SK-N-SH (cell line): ENCODE measurements around the gene RASGRP2. TPM values are rescaled to one million over a fixed set of nuclear protein-coding genes. Genes with fewer than 3 reads are reported as not detected.

Experiments
- CTCF ChIA-PET: fragments of 300-600, 350-600 bp; formaldehyde crosslinking; extraction: SDS; loops from one replicate; lab custom pipeline; 2021; lab: Yijun Ruan, JAX
- POLR2A ChIA-PET: fragments of 350-600 bp; sonication (Branson Sonifier 250); formaldehyde crosslinking; extraction: SDS; loops from one replicate; lab custom pipeline; 2020; ENCODE audit warnings: antibody characterized with exemption, inconsistent platforms; lab: Yijun Ruan, JAX
- DNase-seq: peaks from one replicate; pipeline ENCODE4 v3.0.0; 2012
- H2AFZ ChIP-seq: fragments of 200-600 bp; sonication (generic); 2 replicates; pipeline ENCODE4 v1.8.1; 2016; ENCODE audit warnings: antibody characterized with exemption, mild to moderate bottlenecking, low read depth
- H3F3A ChIP-seq: fragments of 200-600 bp; sonication (generic); replicated peaks from 2 replicates; pipeline ENCODE3; 2016; ENCODE audit warnings: antibody characterized with exemption, mild to moderate bottlenecking; ENCODE audit not compliant: insufficient read depth
- H3K27ac ChIP-seq, 2 experiments: fragments of 200-500 bp in 1 of 2; fragments of 200-600 bp in 1 of 2; sonication (Bioruptor generic) in 1 of 2; sonication (generic), shearing (Covaris generic) in 1 of 2; 2 replicates each; pipeline versions ENCODE4 v1.5.1 to v1.6.1; 2014 to 2016; ENCODE audit warnings: low read depth in 2 of 2, inconsistent platforms in 1 of 2, low read length in 1 of 2, mild to moderate bottlenecking in 1 of 2, mixed read lengths in 1 of 2
- H3K27me3 ChIP-seq: fragments of 200-600 bp; sonication (generic), shearing (Covaris generic); 2 replicates; pipeline ENCODE4 v1.6.1; 2016; ENCODE audit warnings: mixed run types; ENCODE audit not compliant: insufficient read depth
- H3K36me3 ChIP-seq, 2 experiments: fragments of 200-500 bp in 1 of 2; fragments of 200-600 bp in 1 of 2; sonication (Bioruptor generic) in 1 of 2; sonication (generic) in 1 of 2; replicated peaks in 1 of 2; 2 replicates each; pipeline versions ENCODE3 to v1.5.1; 2014 to 2016; ENCODE audit warnings: low read length in 1 of 2, mild to moderate bottlenecking in 1 of 2; ENCODE audit not compliant: insufficient read depth in 2 of 2, control insufficient read depth in 1 of 2
- H3K4me1 ChIP-seq, 2 experiments: fragments of 200-500 bp in 1 of 2; fragments of 200-600 bp in 1 of 2; sonication (Bioruptor generic) in 1 of 2; sonication (generic), shearing (Covaris generic) in 1 of 2; 2 replicates each; pipeline versions ENCODE4 v1.5.1 to v1.6.1; 2014 to 2016; ENCODE audit warnings: low read depth in 1 of 2, low read length in 1 of 2, mixed run types in 1 of 2; ENCODE audit not compliant: insufficient read depth in 2 of 2, control insufficient read depth in 1 of 2
- H3K4me2 ChIP-seq: fragments of 200-600 bp; sonication (generic), shearing (Covaris generic); 2 replicates; pipeline ENCODE4 v1.6.1; 2017; ENCODE audit warnings: mixed run types
- H3K4me3 ChIP-seq, 2 experiments: fragments of 200-500 bp in 1 of 2; fragments of 200-600 bp in 1 of 2; sonication (Bioruptor generic) in 1 of 2; sonication (generic), shearing (Covaris generic) in 1 of 2; 2 replicates each; pipeline versions ENCODE4 v1.5.1 to v1.8.1; 2014 to 2016; ENCODE audit warnings: low read depth in 2 of 2, inconsistent platforms in 1 of 2, low read length in 1 of 2, mild to moderate bottlenecking in 1 of 2, mixed read lengths in 1 of 2, moderate library complexity in 1 of 2
- H3K79me2 ChIP-seq: fragments of 200-600 bp; sonication (generic); 2 replicates; pipeline ENCODE4 v1.8.1; 2017; ENCODE audit warnings: mild to moderate bottlenecking; ENCODE audit not compliant: insufficient read depth
- H3K9ac ChIP-seq: fragments of 200-600 bp; sonication (generic); 2 replicates; pipeline ENCODE4 v1.6.1; 2017; ENCODE audit warnings: mixed run types
- H3K9me2 ChIP-seq: fragments of 200-600 bp; sonication (generic); 2 replicates; pipeline ENCODE4 v1.6.1; 2017; ENCODE audit warnings: mixed run types
- H3K9me3 ChIP-seq: fragments of 200-600 bp; sonication (generic); 2 replicates; pipeline ENCODE4 v1.6.1; 2017; ENCODE audit warnings: mixed run types, mild to moderate bottlenecking, moderate library complexity
- H4K20me1 ChIP-seq: fragments of 200-600 bp; sonication (generic); 2 replicates; pipeline ENCODE4 v1.6.1; 2017; ENCODE audit warnings: mild to moderate bottlenecking, mixed run types; ENCODE audit not compliant: insufficient read depth
- CHD2 ChIP-seq: fragments of 150-350 bp; IDR thresholded peaks from 2 replicates; pipeline ENCODE4 v1.6.1; 2018; ENCODE audit warnings: low read length; ENCODE audit not compliant: partially characterized antibody
- EP300 ChIP-seq, 2 experiments: IDR thresholded peaks; 2 replicates each; pipeline versions ENCODE4 v1.4.0 to v1.6.1; 2012; ENCODE audit warnings: borderline replicate concordance in 1 of 2, low read depth in 1 of 2, low read length in 1 of 2
- FOXJ3 ChIP-seq: sonication (generic); formaldehyde crosslinking; IDR thresholded peaks from 2 replicates; pipeline ENCODE4 v1.5.1; 2020; ENCODE audit warnings: mild to moderate bottlenecking, missing genetic modification reagents
- GATA2 ChIP-seq: sonication (generic); formaldehyde crosslinking; IDR thresholded peaks from 2 replicates; pipeline ENCODE4 v1.5.0; 2020; ENCODE audit warnings: mild to moderate bottlenecking, missing genetic modification reagents
- IRF3 ChIP-seq: fragments of 150-350 bp; IDR thresholded peaks from 2 replicates; pipeline ENCODE4 v1.6.1; 2016; ENCODE audit warnings: mild to moderate bottlenecking, low read depth, low read length
- JUND ChIP-seq: IDR thresholded peaks from 2 replicates; pipeline ENCODE4 v1.4.0; 2012
- MEF2A ChIP-seq: IDR thresholded peaks from 2 replicates; pipeline ENCODE4 v1.4.0; 2012; ENCODE audit warnings: low read depth, borderline replicate concordance
- MXI1 ChIP-seq: IDR thresholded peaks from 2 replicates; pipeline ENCODE4 v1.6.1; 2012; ENCODE audit warnings: mild to moderate bottlenecking, low read depth, low read length, improper control_type of control experiment
- NFIC ChIP-seq: IDR thresholded peaks from 2 replicates; pipeline ENCODE4 v1.4.0; 2012; ENCODE audit warnings: borderline replicate concordance
- RCOR1 ChIP-seq: fragments of 150-350 bp; IDR thresholded peaks from 2 replicates; pipeline ENCODE4 v1.6.1; 2017; ENCODE audit warnings: antibody characterized with exemption, low read length
- REST ChIP-seq: IDR thresholded peaks from 2 replicates; pipeline ENCODE4 v1.6.1; 2012; ENCODE audit warnings: mild to moderate bottlenecking, low read depth, low read length, moderate library complexity
- RFX5 ChIP-seq: IDR thresholded peaks from 2 replicates; pipeline ENCODE4 v1.6.1; 2012; ENCODE audit warnings: mild to moderate bottlenecking, improper control_type of control experiment, low read length
- RXRA ChIP-seq: IDR thresholded peaks from 2 replicates; pipeline ENCODE4 v1.4.0; 2012; ENCODE audit warnings: low read depth, mild to moderate bottlenecking, borderline replicate concordance
- TCF12 ChIP-seq: IDR thresholded peaks from 2 replicates; pipeline ENCODE4 v1.4.0; 2012
- USF1 ChIP-seq: IDR thresholded peaks from 2 replicates; pipeline ENCODE4 v1.4.0; 2012; ENCODE audit warnings: low read depth, borderline replicate concordance
- USF2 ChIP-seq: fragments of 150-350 bp; IDR thresholded peaks from 2 replicates; pipeline ENCODE4 v1.6.1; 2017; ENCODE audit warnings: antibody characterized with exemption, low read length, low read depth, borderline replicate concordance
- WGBS: methylation state at CpG from one replicate; pipeline ENCODE4 v1.1.6; 2017; ENCODE audit warnings: low lambda C conversion rate; 5-methylcytosine and 5-hydroxymethylcytosine counted together
- polyA plus RNA-seq, 3 experiments: library from polyadenylated mRNA; depleted of rRNA; stranded (reverse); fragments of >200 nt; gene quantifications; 2 replicates each; pipeline ENCODE4 v1.2.3, GENCODE V29; 2012

RASGRP2 gene
- polyA plus RNA-seq, 1 of the 3 experiments (the other 2 are of a cell fraction) = 1.6 TPM

- peak; percentile 96 for DNase-seq
- H3K79me2 ChIP-seq = no peaks in the 10 kb centered on the region
Measured at GRCh38 chr11:64745521-64746328, 1.8 kb upstream of the RASGRP2 start.

GRCh38 chr11:64745189-64745520 is 1.2 kb upstream of the RASGRP2 start:
- H3K27me3 ChIP-seq = peaks cover 8% of the 10 kb centered on the region; the same call in 1 of the 2 replicates
- DNase-seq = peak; percentile 81
- no peaks in the 10 kb centered on the region for H3K9me3 ChIP-seq
- peaks cover 16 to 17% of the 10 kb centered on the region in 2 experiments; a peak in 2 of 4 replicates for H3K4me1 ChIP-seq
- H3F3A ChIP-seq = peaks cover 22% of the 10 kb centered on the region
- H2AFZ ChIP-seq = peak overlapping the region; percentile 30; the same call in 1 of the 2 replicates
- H3K79me2 ChIP-seq = no peaks in the 10 kb centered on the region
- H3K36me3 ChIP-seq = no peaks in the 10 kb centered on the region
- no peaks in the 10 kb centered on the region for H3K9me2 ChIP-seq
- peak overlapping the region; percentile 39; the same call in 1 of the 2 replicates for H3K9ac ChIP-seq
- H3K4me2 ChIP-seq = peak overlapping the region; percentile 80
- peak overlapping the region in 1 of 2 experiments; percentile 70; a peak in 1 of 4 replicates for H3K27ac ChIP-seq
- CTCF ChIA-PET = interaction anchor here (1.0 to 4.2 kb wide), 13 partner anchors 11 to 59 kb away, joined by 3 to 48 read pairs (median 9); partner anchors contain the start of gene NRXN2
- peak overlapping the region; percentile 50 to 56; a peak in 3 of 4 replicates for H3K4me3 ChIP-seq
- WGBS = 3% methylated on average over 14 of the region's 20 CpGs
- no peak for TF ChIP-seq USF1
- TF ChIP-seq EP300 (IDR thresholded peaks at IDR 0.05; ENCODE audit: borderline replicate concordance in 1 of 2, low read depth in 1 of 2, low read length in 1 of 2) = no peak
- TF ChIP-seq JUND = no peak
- no peak for TF ChIP-seq CHD2
- no peak for TF ChIP-seq NFIC
- no peak for TF ChIP-seq MEF2A
- no peak for TF ChIP-seq USF2
- TF ChIP-seq RCOR1 = no peak
- TF ChIP-seq FOXJ3 = no peak
- no peak for TF ChIP-seq RXRA
- no peak for TF ChIP-seq IRF3
- TF ChIP-seq GATA2 (CRISPR knock-in tag) = no peak
- TF ChIP-seq RFX5 = no peak
- no peak for TF ChIP-seq REST
- TF ChIP-seq TCF12 = no peak
- peaks cover 2% of the 10 kb centered on the region; the same call in 1 of the 2 replicates for H4K20me1 ChIP-seq
- POLR2A ChIA-PET = no interaction called here

More at GRCh38 chr11:64745521-64746328, 1.8 kb upstream of the RASGRP2 start:
- Histone ChIP-seq H3K27ac (peak overlapping the region in 1 of 2 experiments; percentile 70; a peak in 1 of 4 replicates), H3K27me3 (peaks cover 8% of the 10 kb centered on the region; the same call in 1 of the 2 replicates), H3K4me3 (peak overlapping the region; percentile 50 to 56; a peak in 3 of 4 replicates), H3K9me3 (no peaks in the 10 kb centered on the region), H3K4me1 (peaks cover 16 to 17% of the 10 kb centered on the region in 2 experiments; a peak in 2 of 4 replicates), H3K4me2 (peak overlapping the region; percentile 80), H3K36me3 (no peaks in the 10 kb centered on the region), H3K9me2 (no peaks in the 10 kb centered on the region), H3F3A (peaks cover 22% of the 10 kb centered on the region), H4K20me1 (peaks cover 2% of the 10 kb centered on the region; the same call in 1 of the 2 replicates), H3K9ac (peak overlapping the region; percentile 39; the same call in 1 of the 2 replicates), H2AFZ (peak overlapping the region; percentile 30; the same call in 1 of the 2 replicates)
- ChIA-PET POLR2A (no interaction called here), CTCF (interaction anchor here (1.0 to 4.2 kb wide), 9 partner anchors 12 to 57 kb away, joined by 3 to 48 read pairs (median 11); no protein-coding TSS in a partner anchor)
- WGBS = 8% methylated on average over 28 of the region's 52 CpGs
- TF ChIP-seq MXI1 (peak; percentile 48; the same call in 1 of the 2 replicates), JUND (no peak)
